Effector memory CD4-positive, alpha-beta T cell (primary cell): ENCODE measurements around the gene SMCO4.

Experiments used
- DNase-seq, 3 donors: peaks; one replicate each; pipeline ENCODE4 v3.0.0-alpha.2; 2020
- H3K27ac ChIP-seq: 2 replicates; pipeline ENCODE4 v1.7.0; 2013; ENCODE audit warnings: mild to moderate bottlenecking, low read length, moderate library complexity; ENCODE audit not compliant: insufficient read depth, poor library complexity, severe bottlenecking
- H3K27me3 ChIP-seq: replicated peaks from 2 replicates; pipeline ENCODE4 v1.7.0; 2013; ENCODE audit warnings: mild to moderate bottlenecking, low read length; ENCODE audit not compliant: insufficient read depth, control insufficient read depth, poor library complexity, severe bottlenecking
- H3K36me3 ChIP-seq: 2 replicates; pipeline ENCODE4 v1.7.0; 2013; ENCODE audit warnings: mild to moderate bottlenecking, low read length, moderate library complexity; ENCODE audit not compliant: control insufficient read depth, insufficient read depth
- H3K4me1 ChIP-seq: 2 replicates; pipeline ENCODE4 v1.7.0; 2013; ENCODE audit warnings: low read length, mild to moderate bottlenecking; ENCODE audit not compliant: control insufficient read depth, insufficient read depth, poor library complexity, severe bottlenecking
- H3K4me3 ChIP-seq: 2 replicates; pipeline ENCODE4 v1.7.0; 2013; ENCODE audit warnings: low read length, low read depth, mild to moderate bottlenecking; ENCODE audit not compliant: insufficient read depth, poor library complexity, severe bottlenecking
- H3K9me3 ChIP-seq: 2 replicates; pipeline ENCODE4 v1.7.0; 2013; ENCODE audit warnings: mild to moderate bottlenecking, low read length, moderate library complexity; ENCODE audit not compliant: control insufficient read depth

SMCO4 gene

GRCh38 chr11:93564895-93565294, 21.7 kb upstream of the SMCO4 start:
- H3K4me1 ChIP-seq = no peaks in the 10 kb centered on the region
- H3K4me3 ChIP-seq = no peak overlapping the region
- H3K27me3 ChIP-seq = no peaks in the 10 kb centered on the region
- no peak for DNase-seq
- H3K36me3 ChIP-seq = no peaks in the 10 kb centered on the region
- no peak overlapping the region for H3K27ac ChIP-seq
- no peaks in the 10 kb centered on the region for H3K9me3 ChIP-seq

- Histone ChIP-seq H3K36me3 (no peaks in the 10 kb centered on the region), H3K27me3 (no peaks in the 10 kb centered on the region), H3K9me3 (no peaks in the 10 kb centered on the region), H3K27ac (no peak overlapping the region), H3K4me3 (no peak overlapping the region), H3K4me1 (no peaks in the 10 kb centered on the region)
- DNase-seq = no peak
These were observed 20.7 kb upstream of the SMCO4 start for GRCh38 chr11:93563857-93564256.

GRCh38 chr11:93560199-93560932, 17.2 kb upstream of the SMCO4 start:
- H3K27ac ChIP-seq = no peak overlapping the region
- no peaks in the 10 kb centered on the region for H3K4me1 ChIP-seq
- H3K27me3 ChIP-seq = no peaks in the 10 kb centered on the region
- H3K36me3 ChIP-seq = no peaks in the 10 kb centered on the region
- H3K9me3 ChIP-seq = no peaks in the 10 kb centered on the region
- DNase-seq = no peak
- H3K4me3 ChIP-seq = no peak overlapping the region

- Histone ChIP-seq H3K4me1 (no peaks in the 10 kb centered on the region), H3K27ac (no peak overlapping the region), H3K36me3 (no peaks in the 10 kb centered on the region), H3K9me3 (no peaks in the 10 kb centered on the region), H3K4me3 (no peak overlapping the region), H3K27me3 (no peaks in the 10 kb centered on the region)
- no peak for DNase-seq
These were observed 16.5 kb upstream of the SMCO4 start for GRCh38 chr11:93559681-93560080.

GRCh38 chr11:93552874-93553273, 9.7 kb upstream of the SMCO4 start:
- no peak overlapping the region for H3K4me3 ChIP-seq
- H3K27me3 ChIP-seq = no peaks in the 10 kb centered on the region
- H3K36me3 ChIP-seq = no peaks in the 10 kb centered on the region
- no peaks in the 10 kb centered on the region for H3K4me1 ChIP-seq
- H3K9me3 ChIP-seq = no peaks in the 10 kb centered on the region
- no peak overlapping the region for H3K27ac ChIP-seq
- DNase-seq = no peak

- H3K4me3 ChIP-seq = no peak overlapping the region
- H3K9me3 ChIP-seq = no peaks in the 10 kb centered on the region
- no peak for DNase-seq
- H3K36me3 ChIP-seq = no peaks in the 10 kb centered on the region
- H3K4me1 ChIP-seq = no peaks in the 10 kb centered on the region
- H3K27me3 ChIP-seq = no peaks in the 10 kb centered on the region
- no peak overlapping the region for H3K27ac ChIP-seq
These were observed 6.8 kb upstream of the SMCO4 start for GRCh38 chr11:93549976-93550375.

- Histone ChIP-seq H3K27ac (no peak overlapping the region), H3K4me1 (peaks cover 1% of the 10 kb centered on the region), H3K27me3 (no peaks in the 10 kb centered on the region), H3K36me3 (no peaks in the 10 kb centered on the region), H3K4me3 (no peak overlapping the region), H3K9me3 (no peaks in the 10 kb centered on the region)
- DNase-seq = no peak
These were observed 5.6 kb upstream of the SMCO4 start for GRCh38 chr11:93548679-93549319.

GRCh38 chr11:93547773-93548172, 4.6 kb upstream of the SMCO4 start:
- Histone ChIP-seq H3K36me3 (no peaks in the 10 kb centered on the region), H3K27ac (no peak overlapping the region), H3K4me1 (peaks cover 6% of the 10 kb centered on the region), H3K27me3 (no peaks in the 10 kb centered on the region), H3K4me3 (no peak overlapping the region), H3K9me3 (no peaks in the 10 kb centered on the region)
- DNase-seq = no peak

- Histone ChIP-seq H3K9me3 (no peaks in the 10 kb centered on the region), H3K36me3 (no peaks in the 10 kb centered on the region), H3K27me3 (no peaks in the 10 kb centered on the region), H3K4me1 (peaks cover 10% of the 10 kb centered on the region), H3K4me3 (no peak overlapping the region), H3K27ac (no peak overlapping the region)
- no peak for DNase-seq
These were observed 3.8 kb upstream of the SMCO4 start for GRCh38 chr11:93547028-93547427.

GRCh38 chr11:93545566-93545965, 2.4 kb upstream of the SMCO4 start:
- Histone ChIP-seq H3K36me3 (no peaks in the 10 kb centered on the region), H3K4me3 (no peak overlapping the region), H3K9me3 (no peaks in the 10 kb centered on the region), H3K4me1 (peaks cover 10% of the 10 kb centered on the region), H3K27me3 (no peaks in the 10 kb centered on the region), H3K27ac (no peak overlapping the region)
- DNase-seq = no peak
